PFSK-1 (cell line): Measurements from ENCODE around the gene DPP6.

Experiments used
- FOXP2 ChIP-seq: optimal IDR thresholded peaks from 2 replicates; pipeline ENCODE3; 2011; ENCODE audit warnings: borderline replicate concordance, control low read depth, inconsistent platforms; ENCODE audit not compliant: insufficient read depth; ENCODE audit errors: extremely low read length, extremely low read depth
- POLR2AphosphoS5 ChIP-seq: IDR thresholded peaks from 2 replicates; pipeline ENCODE4 v1.6.1; 2012; ENCODE audit warnings: low read depth, mild to moderate bottlenecking, control low read depth, low read length, moderate library complexity
- REST ChIP-seq, 2 experiments: IDR thresholded peaks; 2 replicates each; pipeline versions ENCODE4 v1.6.1 to v1.8.0; 2011 to 2012; ENCODE audit warnings: low read depth in 2 of 2, low read length in 2 of 2, control low read depth in 1 of 2, inconsistent platforms in 1 of 2, mild to moderate bottlenecking in 1 of 2, moderate library complexity in 1 of 2; ENCODE audit not compliant: insufficient read depth in 1 of 2
- SIN3A ChIP-seq: IDR thresholded peaks from 2 replicates; pipeline ENCODE4 v1.6.1; 2012; ENCODE audit warnings: mild to moderate bottlenecking, low read length, moderate library complexity, borderline replicate concordance; ENCODE audit not compliant: insufficient read depth
- TAF1 ChIP-seq: IDR thresholded peaks from 2 replicates; pipeline ENCODE4 v1.6.1; 2012; ENCODE audit warnings: low read length, control low read depth, borderline replicate concordance; ENCODE audit not compliant: insufficient read depth

DPP6 gene

GRCh38 chr7:154484406-154484805 is 432.2 kb downstream of the DPP6 start:
- TF ChIP-seq SIN3A (no peak), POLR2AphosphoS5 (no peak), TAF1 (no peak), FOXP2 (no peak), REST (IDR thresholded peaks at IDR 0.05; ENCODE audit: insufficient read depth in 1 of 2, low read depth in 2 of 2, low read length in 2 of 2) (no peak)

- TF ChIP-seq SIN3A (no peak), REST (IDR thresholded peaks at IDR 0.05; ENCODE audit: insufficient read depth in 1 of 2, low read depth in 2 of 2, low read length in 2 of 2) (no peak), TAF1 (no peak), POLR2AphosphoS5 (no peak), FOXP2 (no peak)
These were observed 432.7 kb downstream of the DPP6 start for GRCh38 chr7:154484943-154485342.

DNA sequence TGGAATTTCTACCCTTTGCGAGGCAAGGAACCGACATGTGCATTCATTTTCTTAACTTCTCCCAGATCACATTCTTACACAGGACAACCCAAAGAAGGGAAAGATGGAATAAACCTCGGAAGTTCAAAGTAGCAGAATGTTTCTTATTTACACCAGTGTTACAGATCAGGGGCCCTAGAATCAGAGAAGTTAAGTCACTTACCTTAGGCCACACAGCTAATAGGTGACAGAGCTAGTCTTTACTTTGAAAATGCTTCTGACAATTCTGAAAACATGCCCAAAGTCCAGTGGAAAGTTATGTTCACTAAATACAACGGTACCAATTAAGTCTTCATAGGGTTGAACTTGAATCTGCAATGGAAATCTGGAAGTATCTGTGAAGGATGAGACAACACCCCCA is 437.7 kb downstream of the DPP6 start:
- TF ChIP-seq FOXP2 (no peak), POLR2AphosphoS5 (no peak), SIN3A (no peak), REST (IDR thresholded peaks at IDR 0.05; ENCODE audit: insufficient read depth in 1 of 2, low read depth in 2 of 2, low read length in 2 of 2) (no peak), TAF1 (no peak)

DNA sequence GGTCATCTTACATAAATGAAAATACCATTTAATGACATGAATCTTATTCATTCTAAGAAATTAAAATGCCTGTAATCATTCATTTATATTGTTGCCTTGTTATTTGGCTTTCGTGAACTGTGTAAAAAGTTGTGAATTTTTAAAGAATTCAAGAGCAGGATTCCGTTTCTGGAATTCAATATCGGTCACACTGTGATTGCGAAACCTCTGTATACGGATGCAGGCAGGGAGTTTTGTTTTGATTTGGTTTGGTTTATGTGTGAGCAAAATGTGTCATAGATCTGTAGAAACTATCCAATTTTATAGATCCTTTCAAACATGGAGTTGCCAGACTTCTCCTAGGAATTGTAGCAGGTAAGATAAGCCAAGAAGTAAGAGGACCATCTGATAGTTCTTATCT is 441.4 kb downstream of the DPP6 start:
- TF ChIP-seq POLR2AphosphoS5 (no peak), SIN3A (no peak), FOXP2 (no peak), TAF1 (no peak), REST (IDR thresholded peaks at IDR 0.05; ENCODE audit: insufficient read depth in 1 of 2, low read depth in 2 of 2, low read length in 2 of 2) (no peak)

DNA sequence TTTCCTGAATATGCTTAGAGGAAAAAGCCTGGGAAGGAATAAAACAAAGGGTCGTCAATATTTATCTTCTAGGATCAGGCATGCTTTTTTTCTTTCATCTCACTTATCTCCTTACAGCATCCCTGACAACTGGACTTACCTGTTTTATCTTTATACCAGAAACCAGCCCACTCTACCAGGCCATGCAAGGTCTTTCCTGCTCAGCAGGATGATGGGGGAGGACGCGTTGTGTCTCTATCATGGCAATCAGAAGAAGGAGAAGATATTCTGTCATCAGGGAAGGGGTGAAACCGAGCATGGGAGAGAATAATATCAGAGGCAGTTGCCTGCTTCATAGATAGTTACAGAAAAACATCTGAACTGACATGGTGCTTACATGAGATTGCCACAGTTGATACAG is 445.6 kb downstream of the DPP6 start:
- TF ChIP-seq FOXP2 (no peak), POLR2AphosphoS5 (no peak), TAF1 (no peak), SIN3A (no peak), REST (IDR thresholded peaks at IDR 0.05; ENCODE audit: insufficient read depth in 1 of 2, low read depth in 2 of 2, low read length in 2 of 2) (no peak)
